ENCODE measurements around the gene OR6J1.
"Not testable (repeated sequence)": the region's sequence is repeated elsewhere in the genome, so short reads cannot be mapped to it uniquely, and the experiment has no call there.

OR6J1 gene

DNA sequence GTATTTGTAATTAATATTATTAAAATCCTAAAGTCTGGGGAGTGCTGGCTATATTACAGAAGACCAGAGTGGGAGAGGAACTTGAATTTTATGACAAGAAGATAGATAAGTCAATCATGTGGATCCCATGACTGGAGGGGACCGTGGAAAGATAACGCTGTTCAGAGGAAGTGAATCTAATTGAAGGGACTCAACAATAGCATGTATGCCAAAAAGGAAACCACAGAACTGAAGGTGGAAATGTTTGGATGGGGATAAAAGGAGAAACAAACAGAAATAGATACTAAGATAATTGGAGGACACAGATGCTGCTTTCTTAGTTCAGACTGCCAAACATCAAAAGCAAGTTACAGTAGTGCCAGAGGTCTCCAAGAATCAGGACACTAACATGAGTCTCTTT, 21.1 kb downstream of the OR6J1 start:
- ATAC-seq (ENCODE audit: low read depth) = no peak
- H3K9me3 ChIP-seq (ENCODE audit: severe bottlenecking) = no peaks in the 10 kb centered on the region
- TF ChIP-seq, protein P1, sequence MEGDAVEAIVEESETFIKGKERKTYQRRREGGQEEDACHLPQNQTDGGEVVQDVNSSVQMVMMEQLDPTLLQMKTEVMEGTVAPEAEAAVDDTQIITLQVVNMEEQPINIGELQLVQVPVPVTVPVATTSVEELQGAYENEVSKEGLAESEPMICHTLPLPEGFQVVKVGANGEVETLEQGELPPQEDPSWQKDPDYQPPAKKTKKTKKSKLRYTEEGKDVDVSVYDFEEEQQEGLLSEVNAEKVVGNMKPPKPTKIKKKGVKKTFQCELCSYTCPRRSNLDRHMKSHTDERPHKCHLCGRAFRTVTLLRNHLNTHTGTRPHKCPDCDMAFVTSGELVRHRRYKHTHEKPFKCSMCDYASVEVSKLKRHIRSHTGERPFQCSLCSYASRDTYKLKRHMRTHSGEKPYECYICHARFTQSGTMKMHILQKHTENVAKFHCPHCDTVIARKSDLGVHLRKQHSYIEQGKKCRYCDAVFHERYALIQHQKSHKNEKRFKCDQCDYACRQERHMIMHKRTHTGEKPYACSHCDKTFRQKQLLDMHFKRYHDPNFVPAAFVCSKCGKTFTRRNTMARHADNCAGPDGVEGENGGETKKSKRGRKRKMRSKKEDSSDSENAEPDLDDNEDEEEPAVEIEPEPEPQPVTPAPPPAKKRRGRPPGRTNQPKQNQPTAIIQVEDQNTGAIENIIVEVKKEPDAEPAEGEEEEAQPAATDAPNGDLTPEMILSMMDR (IDR thresholded peaks at IDR 0.05; ENCODE audit: poor library complexity, severe bottlenecking) = no peak
- H3K4me3 ChIP-seq (ENCODE audit: severe bottlenecking) = no peak overlapping the region
- H3K27me3 ChIP-seq (ENCODE audit: insufficient read depth, poor library complexity, severe bottlenecking) = no peaks in the 10 kb centered on the region
- peaks cover 6% of the 10 kb centered on the region for H3K4me1 ChIP-seq (ENCODE audit: insufficient read depth, poor library complexity, severe bottlenecking)
- no peak for DNase-seq (ENCODE audit: low spot score)
- peak overlapping the region; percentile 2 for H3K27ac ChIP-seq (ENCODE audit: poor library complexity, severe bottlenecking)
- H3K36me3 ChIP-seq (ENCODE audit: low read depth) = no peaks in the 10 kb centered on the region

DNA sequence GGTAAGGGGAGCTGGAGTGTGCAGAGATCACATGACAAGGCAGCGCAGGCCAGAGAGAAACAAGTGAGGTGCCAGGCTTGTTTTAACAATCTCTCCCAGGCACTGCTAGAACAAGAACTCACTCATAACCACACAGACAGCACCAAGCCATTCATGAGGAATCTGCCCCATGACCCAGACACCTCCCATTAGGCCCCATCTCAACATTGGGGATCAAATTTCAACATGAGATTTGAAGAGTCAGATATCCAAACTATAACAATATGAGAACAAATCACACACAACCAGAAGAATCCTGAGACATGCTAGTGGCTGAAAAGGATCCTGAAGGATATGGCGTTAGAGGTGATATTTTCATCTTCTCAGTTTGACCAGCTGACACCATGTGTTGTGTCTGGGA, 21.9 kb downstream of the OR6J1 start:
- ATAC-seq (ENCODE audit: low read depth) = peak; percentile 80
- Histone ChIP-seq H3K27me3 (ENCODE audit: insufficient read depth, poor library complexity, severe bottlenecking) (no peaks in the 10 kb centered on the region), H3K4me3 (ENCODE audit: severe bottlenecking) (no peak overlapping the region), H3K27ac (ENCODE audit: poor library complexity, severe bottlenecking) (peak overlapping the region; percentile 2), H3K4me1 (ENCODE audit: insufficient read depth, poor library complexity, severe bottlenecking) (peaks cover 6% of the 10 kb centered on the region), H3K36me3 (ENCODE audit: low read depth) (no peaks in the 10 kb centered on the region), H3K9me3 (ENCODE audit: severe bottlenecking) (no peaks in the 10 kb centered on the region)
- no peak for DNase-seq (ENCODE audit: low spot score)
- TF ChIP-seq, protein P1 (IDR thresholded peaks at IDR 0.05; ENCODE audit: poor library complexity, severe bottlenecking) = no peak

DNA sequence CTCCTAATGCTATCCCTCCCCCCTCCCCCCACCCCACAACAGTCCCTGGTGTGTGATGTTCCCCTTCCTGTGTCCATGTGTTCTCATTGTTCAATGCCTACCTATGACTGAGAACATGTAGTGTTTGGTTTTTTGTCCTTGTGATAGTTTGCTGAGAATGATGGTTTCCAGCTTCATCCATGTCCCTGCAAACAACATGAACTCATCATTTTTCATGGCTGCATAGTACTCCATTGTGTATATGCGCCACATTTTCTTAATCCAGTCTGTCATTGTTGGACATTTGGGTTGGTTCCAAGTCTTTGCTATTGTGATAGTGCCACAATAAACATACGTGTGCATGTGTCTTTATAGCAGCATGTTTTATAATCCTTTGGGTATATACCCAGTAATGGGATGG, 28.4 kb downstream of the OR6J1 start:
- H3K9me3 ChIP-seq (ENCODE audit: severe bottlenecking); H3K27me3 ChIP-seq (ENCODE audit: insufficient read depth, poor library complexity, severe bottlenecking); H3K36me3 ChIP-seq (ENCODE audit: low read depth); H3K4me3 ChIP-seq (ENCODE audit: severe bottlenecking); ATAC-seq (ENCODE audit: low read depth); DNase-seq (ENCODE audit: low spot score): not testable (repeated sequence)
- peaks cover 16% of the 10 kb centered on the region for H3K4me1 ChIP-seq (ENCODE audit: insufficient read depth, poor library complexity, severe bottlenecking)
- peak overlapping the region; percentile 90 for H3K27ac ChIP-seq (ENCODE audit: poor library complexity, severe bottlenecking)

DNA sequence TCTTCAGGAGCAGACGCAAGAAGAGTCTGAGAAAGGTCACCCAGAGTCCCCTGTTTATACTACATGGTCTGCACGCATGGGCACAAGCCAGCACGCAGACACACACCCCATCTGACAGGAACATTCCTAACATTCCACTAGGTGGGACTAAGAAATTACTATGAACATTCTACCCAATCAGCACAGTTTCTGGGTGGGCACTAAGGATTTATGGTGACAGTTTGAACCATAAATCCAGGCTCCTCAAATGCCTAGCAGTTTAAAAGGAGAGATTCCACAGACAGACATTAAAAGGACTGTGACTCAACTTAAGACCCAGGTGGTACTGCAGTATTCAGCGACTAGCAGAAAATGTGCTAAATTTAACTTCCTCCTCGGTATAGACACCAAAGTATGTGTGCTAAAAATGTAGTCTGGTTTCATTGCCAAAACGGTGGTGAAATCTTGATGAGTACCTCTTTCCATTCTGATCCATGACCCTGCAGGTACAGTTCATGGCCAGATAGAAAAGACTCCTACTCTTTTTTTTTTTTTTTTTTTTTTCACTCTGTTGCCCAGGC, 29.8 kb downstream of the OR6J1 start:
- peaks cover 16% of the 10 kb centered on the region for H3K4me1 ChIP-seq (ENCODE audit: insufficient read depth, poor library complexity, severe bottlenecking)
- peaks cover 13% of the 10 kb centered on the region for H3K36me3 ChIP-seq (ENCODE audit: low read depth)
- no peak overlapping the region for H3K4me3 ChIP-seq (ENCODE audit: severe bottlenecking)
- ATAC-seq (ENCODE audit: low read depth) (peak; percentile 94), DNase-seq (ENCODE audit: low spot score) (peak; percentile 88)
- TF ChIP-seq, protein P1 (IDR thresholded peaks at IDR 0.05; ENCODE audit: poor library complexity, severe bottlenecking) = no peak
- H3K9me3 ChIP-seq (ENCODE audit: severe bottlenecking) = no peaks in the 10 kb centered on the region
- peak overlapping the region; percentile 90 for H3K27ac ChIP-seq (ENCODE audit: poor library complexity, severe bottlenecking)
- no peaks in the 10 kb centered on the region for H3K27me3 ChIP-seq (ENCODE audit: insufficient read depth, poor library complexity, severe bottlenecking)

DNA sequence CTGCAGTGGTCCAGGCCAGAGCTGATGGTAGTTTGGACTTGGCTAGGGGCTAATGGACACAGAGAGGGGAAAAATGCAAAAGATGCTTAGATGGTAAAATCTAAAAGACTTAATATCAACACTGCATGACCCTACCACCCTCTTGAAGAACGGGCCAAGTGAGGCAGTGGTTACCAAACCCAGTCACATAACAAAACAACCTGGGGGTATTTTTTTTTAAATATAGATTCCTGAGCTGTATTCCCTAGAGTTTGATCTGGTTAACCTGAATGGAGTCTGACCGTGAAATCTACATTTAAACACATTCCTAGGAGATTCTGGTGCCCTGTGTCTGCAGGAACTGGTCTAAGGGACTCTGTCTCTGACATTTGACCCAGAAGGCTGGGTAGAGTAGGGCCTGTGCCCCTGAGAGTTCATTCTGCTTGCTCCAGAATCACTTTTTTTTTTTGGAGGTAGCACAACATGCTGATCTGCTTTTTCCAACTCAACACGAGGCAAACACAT, 30.4 kb downstream of the OR6J1 start:
- no peaks in the 10 kb centered on the region for H3K9me3 ChIP-seq (ENCODE audit: severe bottlenecking)
- peak overlapping the region; percentile 90 for H3K27ac ChIP-seq (ENCODE audit: poor library complexity, severe bottlenecking)
- no peak overlapping the region for H3K4me3 ChIP-seq (ENCODE audit: severe bottlenecking)
- peaks cover 16% of the 10 kb centered on the region for H3K4me1 ChIP-seq (ENCODE audit: insufficient read depth, poor library complexity, severe bottlenecking)
- peaks cover 18% of the 10 kb centered on the region for H3K36me3 ChIP-seq (ENCODE audit: low read depth)
- no peaks in the 10 kb centered on the region for H3K27me3 ChIP-seq (ENCODE audit: insufficient read depth, poor library complexity, severe bottlenecking)
- TF ChIP-seq, protein P1 (IDR thresholded peaks at IDR 0.05; ENCODE audit: poor library complexity, severe bottlenecking) = no peak
- DNase-seq (ENCODE audit: low spot score) (no peak), ATAC-seq (ENCODE audit: low read depth) (no peak)
